ENCODE measurements around the gene CLTA.

- TF ChIP-seq, protein P1, sequence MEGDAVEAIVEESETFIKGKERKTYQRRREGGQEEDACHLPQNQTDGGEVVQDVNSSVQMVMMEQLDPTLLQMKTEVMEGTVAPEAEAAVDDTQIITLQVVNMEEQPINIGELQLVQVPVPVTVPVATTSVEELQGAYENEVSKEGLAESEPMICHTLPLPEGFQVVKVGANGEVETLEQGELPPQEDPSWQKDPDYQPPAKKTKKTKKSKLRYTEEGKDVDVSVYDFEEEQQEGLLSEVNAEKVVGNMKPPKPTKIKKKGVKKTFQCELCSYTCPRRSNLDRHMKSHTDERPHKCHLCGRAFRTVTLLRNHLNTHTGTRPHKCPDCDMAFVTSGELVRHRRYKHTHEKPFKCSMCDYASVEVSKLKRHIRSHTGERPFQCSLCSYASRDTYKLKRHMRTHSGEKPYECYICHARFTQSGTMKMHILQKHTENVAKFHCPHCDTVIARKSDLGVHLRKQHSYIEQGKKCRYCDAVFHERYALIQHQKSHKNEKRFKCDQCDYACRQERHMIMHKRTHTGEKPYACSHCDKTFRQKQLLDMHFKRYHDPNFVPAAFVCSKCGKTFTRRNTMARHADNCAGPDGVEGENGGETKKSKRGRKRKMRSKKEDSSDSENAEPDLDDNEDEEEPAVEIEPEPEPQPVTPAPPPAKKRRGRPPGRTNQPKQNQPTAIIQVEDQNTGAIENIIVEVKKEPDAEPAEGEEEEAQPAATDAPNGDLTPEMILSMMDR (IDR thresholded peaks at IDR 0.05) = no peak
- TF ChIP-seq POLR2A (IDR thresholded peaks at IDR 0.05) = no peak
Observed at GRCh38 chr9:36218011-36218410, 27.3 kb downstream of the CLTA start.
